NCI-H1105 treated with DMSO at 0.1 percent for 48 hours (cell line): ENCODE measurements around the gene GRIFIN.
"Not testable (repeated sequence)": the region's sequence is repeated elsewhere in the genome, so short reads cannot be mapped to it uniquely, and the experiment has no call there.

Experiments used
- DNase-seq: peaks from one replicate; lab custom pipeline; 2025; lab: John Stamatoyannopoulos, UW

Gene GRIFIN

GRCh38 chr7:2478399-2478785 lies 2.2 kb upstream of the GRIFIN start:
- no peak for DNase-seq

GRCh38 chr7:2477447-2478398 lies 1.5 kb upstream of the GRIFIN start:
- peak; percentile 5 for DNase-seq

GRCh38 chr7:2476776-2477446 lies 713 bp upstream of the GRIFIN start:
- no peak for DNase-seq

GRCh38 chr7:2475678-2476015 lies 551 bp downstream of the GRIFIN start:
- no peak for DNase-seq

- no peak for DNase-seq
These were observed 1.2 kb downstream of the GRIFIN start for GRCh38 chr7:2474813-2475677.

GRCh38 chr7:2474224-2474623 lies 2.0 kb downstream of the GRIFIN start:
- no peak for DNase-seq

- DNase-seq: no peak
These were observed 2.6 kb downstream of the GRIFIN start for GRCh38 chr7:2473496-2474180.

GRCh38 chr7:2472739-2473138 lies 3.5 kb downstream of the GRIFIN start:
- no peak for DNase-seq

GRCh38 chr7:2471396-2471795 lies 4.8 kb downstream of the GRIFIN start:
- no peak for DNase-seq

GRCh38 chr7:2471022-2471329 lies 5.2 kb downstream of the GRIFIN start:
- DNase-seq: no peak

- no peak for DNase-seq
These were observed 5.8 kb downstream of the GRIFIN start for GRCh38 chr7:2470204-2471021.

GRCh38 chr7:2469460-2470203 lies 6.6 kb downstream of the GRIFIN start:
- not testable (repeated sequence) for DNase-seq

- no peak for DNase-seq
These were observed 8.0 kb downstream of the GRIFIN start for GRCh38 chr7:2468227-2468626.

GRCh38 chr7:2466675-2467074 lies 9.5 kb downstream of the GRIFIN start:
- no peak for DNase-seq

GRCh38 chr7:2465928-2466327 lies 10.3 kb downstream of the GRIFIN start:
- no peak for DNase-seq

GRCh38 chr7:2462731-2463130 lies 13.5 kb downstream of the GRIFIN start:
- DNase-seq: no peak

GRCh38 chr7:2461268-2462026 lies 14.8 kb downstream of the GRIFIN start:
- no peak for DNase-seq

GRCh38 chr7:2460641-2461040 lies 15.6 kb downstream of the GRIFIN start:
- no peak for DNase-seq

- no peak for DNase-seq
These were observed 16.0 kb downstream of the GRIFIN start for GRCh38 chr7:2460188-2460587.

- DNase-seq: no peak
These were observed 16.5 kb downstream of the GRIFIN start for GRCh38 chr7:2459674-2460073.
